Pulmonary artery endothelial cell (primary cell): ENCODE measurements around the gene ZC3H14. TPM values are rescaled to one million over a fixed set of nuclear protein-coding genes. Genes with fewer than 3 reads are reported as not detected.

ENCODE experiments used
- DNase-seq: peaks from one replicate; pipeline ENCODE4 v3.0.0-alpha.2; 2011; ENCODE audit warnings: low read depth, low spot score
- total RNA-seq: library from RNA; depleted of rRNA; stranded (reverse); fragments of >200 nt; gene quantifications from 2 replicates; pipeline ENCODE4 v1.2.3, GENCODE V29; 2014

Gene ZC3H14
- total RNA-seq, 1 donor from 2014 or later: 53.2 TPM

GRCh38 chr14:88551094-88551870 lies 11.6 kb upstream of the ZC3H14 start:
- DNase-seq: peak; percentile 48

- DNase-seq: no peak
These were observed 10.8 kb upstream of the ZC3H14 start for GRCh38 chr14:88551980-88552431.

GRCh38 chr14:88552876-88553275 lies 10.0 kb upstream of the ZC3H14 start:
- DNase-seq: no peak

GRCh38 chr14:88553886-88554456 lies 8.9 kb upstream of the ZC3H14 start:
- no peak for DNase-seq

GRCh38 chr14:88554457-88555286 lies 8.2 kb upstream of the ZC3H14 start, which contains the start of gene PTPN21:
PTPN21 (minus strand) TSS chr14:88555007; CDS start chr14:88550417, 4,590 bp downstream.
- DNase-seq: no peak

GRCh38 chr14:88556581-88556980 lies 6.3 kb upstream of the ZC3H14 start:
- DNase-seq: no peak

- DNase-seq: no peak
These were observed 3.0 kb upstream of the ZC3H14 start for GRCh38 chr14:88559852-88560251.

- no peak for DNase-seq
These were observed 356 bp upstream of the ZC3H14 start for GRCh38 chr14:88562532-88562830.

- no peak for DNase-seq
These were observed 1.0 kb downstream of the ZC3H14 start for GRCh38 chr14:88563845-88564244.

- no peak for DNase-seq
These were observed 2.6 kb downstream of the ZC3H14 start for GRCh38 chr14:88565427-88565826.

GRCh38 chr14:88568196-88568595 lies 5.4 kb downstream of the ZC3H14 start:
- no peak for DNase-seq

GRCh38 chr14:88572117-88572516 lies 9.3 kb downstream of the ZC3H14 start:
- no peak for DNase-seq

GRCh38 chr14:88576222-88576621 lies 13.4 kb downstream of the ZC3H14 start:
- DNase-seq: no peak

GRCh38 chr14:88584451-88584850 lies 21.6 kb downstream of the ZC3H14 start:
- DNase-seq: no peak

- DNase-seq: no peak
These were observed 25.2 kb downstream of the ZC3H14 start for GRCh38 chr14:88588081-88588480.

- no peak for DNase-seq
These were observed 27.3 kb downstream of the ZC3H14 start for GRCh38 chr14:88590173-88590572.

- no peak for DNase-seq
These were observed 29.2 kb downstream of the ZC3H14 start for GRCh38 chr14:88592031-88592430.

GRCh38 chr14:88597038-88597437 lies 34.2 kb downstream of the ZC3H14 start:
- no peak for DNase-seq

GRCh38 chr14:88597601-88598000 lies 34.8 kb downstream of the ZC3H14 start:
- DNase-seq: no peak

- DNase-seq: no peak
These were observed 35.3 kb downstream of the ZC3H14 start for GRCh38 chr14:88598097-88598675.

GRCh38 chr14:88599326-88599725 lies 36.5 kb downstream of the ZC3H14 start:
- no peak for DNase-seq
